HG02885 (cell line): Measurements from ENCODE around the gene GIT1.

Experiments used
- ATAC-seq: cut with Tn5 transposase; IDR thresholded peaks from one replicate; pipeline ENCODE4 v1.9.1; 2021; ENCODE audit warnings: mild to moderate bottlenecking; ENCODE audit not compliant: unreplicated experiment, poor library complexity

GIT1 gene

DNA sequence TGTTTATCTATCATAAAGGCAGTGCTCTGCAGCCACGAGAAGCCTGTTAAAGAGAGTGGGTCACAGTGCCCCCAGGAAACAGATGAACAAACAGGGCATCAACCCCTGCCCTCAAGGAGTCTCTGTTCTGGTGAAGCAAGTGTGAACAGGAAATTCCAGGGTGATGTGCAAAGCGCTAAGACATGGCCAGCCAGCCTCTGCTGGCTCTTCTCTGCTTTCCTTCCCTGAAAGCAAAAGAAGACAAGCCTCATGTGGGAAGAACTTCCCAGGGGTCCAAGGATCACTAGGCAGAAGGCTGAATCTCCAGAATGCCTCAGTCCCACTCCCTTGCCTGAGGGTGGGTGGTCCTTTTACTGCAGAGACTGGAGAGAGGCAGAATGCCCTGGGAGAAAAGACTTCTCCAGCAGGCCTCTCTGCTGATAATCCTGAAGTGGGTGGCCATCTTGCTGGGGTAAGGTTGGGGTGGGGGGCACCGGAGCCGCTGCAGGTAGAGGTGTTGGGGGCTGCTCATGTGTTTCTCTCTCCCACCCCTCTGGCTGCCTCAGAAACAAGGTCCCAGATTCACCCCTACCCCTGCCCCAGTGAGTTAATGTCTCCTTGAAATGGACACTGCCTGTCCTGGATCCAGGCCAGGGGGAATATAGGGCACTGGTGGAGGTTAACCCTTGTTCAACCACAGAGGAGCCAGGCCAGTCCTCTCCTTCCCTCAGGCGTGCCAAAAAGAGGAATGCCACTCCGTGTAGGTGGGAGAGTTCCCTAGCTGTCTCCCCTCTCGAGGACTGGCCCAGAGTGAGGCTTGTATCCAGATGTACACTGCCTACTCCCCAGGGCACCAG is 5.9 kb upstream of the GIT1 start:
- ATAC-seq: no peak

- no peak for ATAC-seq
Observed at GRCh38 chr17:29594519-29595090, 5.2 kb upstream of the GIT1 start.

- ATAC-seq: no peak
Observed at GRCh38 chr17:29593591-29594518, 4.4 kb upstream of the GIT1 start.

DNA sequence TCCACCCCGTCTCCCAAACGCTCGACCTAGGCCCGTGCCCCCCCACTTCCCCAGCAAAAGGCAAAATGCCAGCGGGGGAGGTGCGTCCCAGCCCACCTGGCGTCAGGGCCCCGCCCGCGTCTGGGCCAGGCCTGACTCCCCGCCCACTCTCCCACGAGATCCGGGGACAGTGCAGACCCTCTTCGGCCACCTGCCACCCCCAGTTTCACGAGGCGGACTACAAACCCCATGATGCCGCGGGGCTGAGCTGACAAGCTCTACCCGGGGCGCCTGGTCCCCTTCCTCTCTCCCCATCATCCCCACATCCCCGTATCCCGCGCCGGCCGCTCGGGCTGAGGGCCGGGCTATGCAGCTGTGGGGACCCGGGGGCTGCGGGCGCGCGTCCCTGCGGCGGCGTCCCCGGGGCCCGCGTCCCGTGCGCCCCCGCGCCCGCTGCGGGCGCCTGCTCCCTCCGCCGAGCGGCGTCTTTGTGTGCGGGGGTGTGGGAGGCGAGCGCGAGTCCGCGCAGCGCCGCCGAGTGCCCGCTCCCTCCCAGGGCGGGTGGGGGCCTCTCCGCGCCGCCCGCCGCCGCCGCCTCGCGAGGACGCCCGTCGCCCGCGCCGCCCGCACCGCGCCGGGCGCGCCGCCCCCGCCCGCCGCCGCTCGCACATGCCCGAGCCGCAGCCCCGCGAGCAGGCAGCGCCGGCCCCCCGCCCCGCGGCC is 3.6 kb upstream of the GIT1 start, which contains the start of gene ANKRD13B:
ANKRD13B (plus strand) TSS at position 283 of the 702 bp plus-strand sequence. CDS start 490 bp downstream, outside the sequence.
- no peak for ATAC-seq

DNA sequence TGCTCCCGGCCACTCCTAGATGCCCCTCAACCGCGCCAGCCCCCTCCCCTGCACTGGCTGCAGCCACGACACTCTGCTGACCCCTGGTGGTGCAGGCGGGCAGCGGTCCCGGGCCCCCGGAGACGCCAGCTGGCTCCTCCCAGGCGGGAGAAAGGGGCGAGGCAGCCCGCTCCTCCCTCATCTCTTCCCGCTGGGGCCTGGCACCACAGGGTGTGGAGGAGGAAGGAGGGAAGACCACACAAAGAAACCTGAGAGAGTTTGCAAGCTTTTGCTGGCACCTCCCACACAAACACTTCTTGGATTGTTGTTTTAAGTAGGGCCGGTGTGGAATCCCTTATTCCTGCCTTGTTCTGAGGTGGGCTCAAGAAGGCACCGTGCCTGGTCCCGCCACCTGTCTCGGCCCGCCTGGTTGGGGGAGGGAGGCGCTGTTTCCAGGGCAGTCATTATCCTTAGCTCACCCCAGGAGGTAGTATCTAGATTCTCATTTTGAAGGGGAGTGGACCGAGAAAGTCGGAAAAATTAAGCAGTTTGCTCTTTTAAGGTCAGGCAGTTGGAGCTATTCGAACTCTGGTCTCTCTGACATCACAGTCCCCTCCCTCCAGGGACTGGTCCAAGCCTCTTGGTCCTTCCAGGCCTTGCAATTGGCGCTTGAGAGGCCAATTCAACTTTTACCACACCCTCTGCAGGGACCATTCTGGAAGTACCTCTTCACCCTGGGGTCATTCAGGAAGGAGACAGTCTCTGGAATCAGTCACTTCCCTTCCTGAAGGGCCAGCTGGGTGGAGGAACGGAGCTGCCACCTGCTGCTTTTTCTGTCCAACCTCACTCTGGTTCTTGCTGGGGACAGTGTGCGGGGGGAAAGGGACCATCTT is 2.5 kb upstream of the GIT1 start:
- no peak for ATAC-seq

DNA sequence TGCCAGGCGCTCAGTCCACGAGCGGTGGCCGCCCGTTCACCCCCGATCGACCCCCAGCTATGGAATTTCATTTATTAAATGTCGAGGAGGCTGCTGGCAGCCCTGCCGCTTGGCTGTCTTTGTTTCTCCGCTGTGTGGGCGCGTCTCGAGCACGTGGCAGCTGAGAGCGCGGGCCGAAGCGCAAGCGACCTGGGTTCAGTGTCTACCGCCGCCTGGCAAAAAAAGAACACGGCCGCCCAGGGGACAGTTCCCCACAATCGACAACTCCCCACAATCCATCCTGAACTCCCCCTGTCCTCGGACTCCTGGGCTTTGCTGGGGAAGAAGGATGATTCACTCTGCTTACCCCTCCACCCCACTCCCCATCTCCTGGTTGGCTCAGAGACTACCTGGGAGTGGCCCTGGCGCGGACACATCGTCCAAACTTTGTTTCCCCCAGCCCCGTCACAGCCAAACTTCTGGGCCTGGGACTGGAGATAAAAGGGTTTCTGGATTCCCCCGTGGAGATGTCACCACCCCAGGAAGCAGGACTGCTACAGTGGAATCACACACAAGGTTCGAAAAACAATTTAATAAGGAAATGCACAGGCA is 1.8 kb upstream of the GIT1 start:
- no peak for ATAC-seq

GRCh38 chr17:29590411-29591145 is 1.1 kb upstream of the GIT1 start:
- ATAC-seq: no peak

DNA sequence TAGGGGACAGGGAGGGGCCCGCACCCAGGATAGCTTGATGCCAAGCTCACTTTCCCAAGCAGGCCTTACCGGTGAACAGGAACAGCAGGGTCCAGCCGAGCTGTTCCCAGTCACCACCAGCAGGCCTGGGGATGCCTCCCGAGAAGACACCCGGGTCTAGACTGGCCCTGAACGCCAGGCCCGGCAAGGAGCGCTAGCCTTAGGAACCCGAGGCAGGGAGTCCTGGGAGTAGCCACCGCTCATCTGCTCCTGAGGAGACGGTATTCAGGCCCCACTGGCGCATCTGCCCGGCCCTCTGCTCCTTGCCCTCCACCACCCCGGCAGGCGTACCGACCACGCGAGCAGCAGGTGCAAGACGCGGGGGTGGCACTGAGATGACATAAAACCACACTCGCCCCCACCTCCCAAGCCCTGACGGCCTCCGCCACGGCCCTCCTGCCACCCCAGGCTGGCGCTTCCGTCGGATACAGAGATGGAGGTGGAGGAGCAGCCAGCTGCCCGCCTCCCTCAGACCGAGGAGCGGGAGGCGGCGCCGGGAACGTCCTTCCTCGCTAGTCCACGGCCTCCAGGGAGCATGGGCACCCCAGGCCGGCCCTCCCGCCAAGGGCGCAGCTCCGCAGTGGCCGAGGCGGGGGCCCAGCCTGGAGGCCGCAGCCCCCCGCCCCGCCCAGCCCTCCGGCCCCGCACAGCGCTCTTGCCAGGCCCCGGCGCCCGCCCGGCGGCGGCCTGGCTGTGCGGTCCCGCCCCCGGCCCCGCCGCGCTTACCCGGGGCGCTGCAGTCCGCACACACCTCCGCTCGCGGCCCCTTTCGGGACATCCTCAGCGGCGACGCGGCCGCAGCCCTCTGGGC is 661 bp downstream of the GIT1 start:
- ATAC-seq: peak; percentile 17

DNA sequence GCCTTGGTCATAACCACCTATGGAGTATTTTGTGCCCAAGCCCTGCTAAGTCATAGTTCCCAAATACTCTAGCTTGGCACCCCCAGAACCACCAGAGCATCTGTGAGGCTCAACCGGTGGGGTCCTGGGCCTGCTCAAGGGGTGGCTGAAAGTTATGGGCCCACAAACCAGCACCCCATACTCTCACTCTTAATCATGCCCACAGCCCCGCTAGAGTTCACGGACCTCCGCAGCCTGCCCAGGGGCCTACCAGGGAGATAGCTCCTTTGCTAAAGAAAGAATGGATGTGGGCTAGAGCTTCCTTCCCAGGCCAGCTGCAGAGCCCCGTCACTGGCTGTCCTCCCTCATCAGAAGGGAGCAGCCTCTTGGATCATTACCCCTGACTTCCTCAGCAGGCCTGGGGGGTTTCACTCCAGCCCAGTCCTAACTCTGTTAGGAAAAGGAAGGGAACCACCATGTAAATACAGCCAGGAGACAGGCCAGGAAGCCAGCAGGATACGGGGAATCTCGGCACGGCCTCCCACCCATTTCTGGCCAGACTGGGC is 1.4 kb downstream of the GIT1 start:
- ATAC-seq: no peak

DNA sequence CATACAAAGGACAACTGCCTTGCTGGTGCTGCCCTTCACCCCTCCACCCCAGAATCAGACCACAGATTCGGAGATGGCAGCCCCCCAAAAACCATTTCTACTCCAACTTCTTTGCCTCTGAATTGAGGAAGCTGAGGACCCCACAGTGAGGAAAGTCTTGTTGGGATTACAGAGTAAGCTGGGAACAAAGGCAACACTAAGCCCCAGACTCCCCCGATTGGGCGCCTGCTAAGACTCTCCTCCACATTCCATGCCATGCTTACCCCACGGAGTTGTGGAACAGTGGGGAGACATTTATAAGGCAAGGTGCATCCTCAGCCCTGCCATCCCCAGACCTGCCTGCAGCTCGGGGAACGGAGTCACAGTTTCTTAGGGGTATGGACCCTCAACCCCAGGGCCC is 1.9 kb downstream of the GIT1 start:
- ATAC-seq: no peak

DNA sequence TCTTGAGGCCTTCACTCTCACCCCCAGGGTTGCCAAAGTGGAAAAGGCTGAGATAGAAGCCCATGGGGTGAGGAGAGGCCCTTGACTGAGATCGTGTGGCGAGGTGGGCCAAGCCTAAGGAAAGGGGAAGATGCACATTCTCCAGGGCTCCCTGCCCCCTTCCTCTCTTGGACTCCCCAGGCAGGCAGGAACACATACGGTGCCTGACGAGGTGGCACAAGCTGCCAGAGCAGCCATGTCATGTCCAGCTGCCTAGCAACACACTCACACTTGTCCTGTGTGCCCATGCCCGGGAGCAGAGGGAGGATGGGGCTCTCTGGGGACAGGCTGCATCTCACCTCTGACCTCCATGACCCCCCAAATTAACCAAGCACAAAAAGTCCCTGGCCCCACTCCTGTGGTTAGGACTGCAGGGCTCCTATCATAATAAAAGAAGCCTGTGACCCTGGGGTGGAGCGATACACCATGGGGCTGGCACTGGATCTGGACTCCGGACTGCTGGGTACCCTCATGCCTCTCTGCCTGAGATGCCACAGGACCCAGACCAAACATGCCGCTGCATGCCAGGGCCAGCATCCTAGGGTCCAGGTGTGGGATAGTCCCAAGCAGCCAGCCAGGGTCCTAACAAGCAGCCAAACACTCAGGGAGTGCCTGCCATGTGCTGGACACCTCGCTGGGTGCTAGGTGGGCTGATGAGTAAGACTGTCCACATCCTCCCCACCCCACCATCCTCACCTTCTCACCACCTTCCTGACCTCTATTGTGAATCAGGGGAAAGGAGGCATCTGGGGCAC is 2.6 kb downstream of the GIT1 start:
- no peak for ATAC-seq

GRCh38 chr17:29585080-29585751 is 4.2 kb downstream of the GIT1 start:
- ATAC-seq: no peak

DNA sequence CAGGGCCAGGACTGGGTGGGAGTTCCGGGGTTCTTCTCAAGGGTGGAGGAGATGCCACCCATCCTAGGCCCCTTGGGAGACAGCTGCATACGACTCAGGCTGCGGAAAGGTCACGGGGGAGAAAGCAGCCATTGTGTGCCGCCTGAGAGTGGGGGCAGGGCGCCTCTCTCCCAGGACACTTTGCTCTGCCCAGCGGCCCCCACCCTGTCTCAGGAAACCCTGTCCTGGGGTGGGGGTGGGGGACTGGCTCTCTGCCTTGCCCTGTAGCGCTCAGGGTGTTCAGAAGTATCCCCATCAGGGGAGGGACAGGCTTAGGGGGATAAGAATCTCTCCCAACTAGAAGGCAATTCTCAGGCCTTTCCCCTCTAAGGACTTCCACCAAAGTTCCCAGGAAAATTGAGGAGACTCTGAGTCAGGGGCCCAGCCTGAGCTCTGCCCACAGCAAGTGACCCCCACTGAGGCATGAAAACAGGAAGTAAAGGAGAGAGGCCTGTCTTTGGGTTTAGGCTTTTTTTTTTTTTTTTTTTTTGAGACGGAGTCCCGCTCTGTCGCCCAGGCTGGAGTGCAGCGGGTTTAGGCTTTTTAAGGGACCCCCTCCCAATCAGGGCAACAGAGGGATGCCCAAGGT is 4.9 kb downstream of the GIT1 start:
- no peak for ATAC-seq

DNA sequence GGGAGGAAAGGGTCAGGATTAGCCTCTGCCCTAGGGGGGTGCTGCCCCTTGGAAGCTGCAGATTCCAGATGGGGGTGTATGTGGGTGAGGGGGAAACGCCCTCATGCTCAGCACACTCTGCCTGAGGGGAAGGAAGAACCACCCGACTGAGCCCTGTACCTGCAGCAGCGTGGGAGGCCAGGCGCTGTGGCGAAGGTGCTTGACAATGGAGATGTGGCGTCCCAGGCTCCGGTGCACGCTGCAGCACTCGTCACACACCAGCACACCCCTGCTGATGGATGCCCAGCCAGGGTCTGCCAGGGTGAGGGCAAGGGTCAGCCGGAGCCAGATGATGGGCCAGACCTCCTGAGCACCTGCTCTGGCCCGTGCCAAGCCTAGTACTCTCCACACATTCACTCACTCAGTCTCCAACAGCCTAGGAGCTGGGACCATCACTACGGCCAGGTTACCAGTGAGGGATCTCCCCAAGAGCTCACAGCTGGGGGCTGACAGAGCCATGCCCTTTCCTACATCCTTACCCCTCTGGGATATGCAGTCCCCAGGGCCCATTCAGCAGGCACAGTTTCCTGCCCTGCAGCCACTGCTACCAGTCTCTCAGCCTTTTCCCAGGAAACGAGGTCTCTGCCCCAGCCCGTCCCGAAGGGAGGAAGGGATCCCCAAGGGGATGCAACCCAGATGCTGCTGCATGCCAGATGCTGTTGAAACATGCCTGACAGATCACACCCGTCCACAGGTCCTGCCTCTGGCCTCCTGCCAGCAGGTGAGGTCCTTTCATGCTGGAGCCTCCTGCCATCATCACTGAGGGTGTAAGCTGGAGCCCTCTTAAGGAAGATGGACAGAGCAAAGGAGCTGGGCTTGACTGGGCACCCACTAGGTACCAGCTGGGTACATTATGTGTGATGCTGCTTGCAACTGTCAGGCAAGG is 5.9 kb downstream of the GIT1 start:
- ATAC-seq: no peak
